ENCODE results near the gene RPS6KC1. TPM values are rescaled to one million over a fixed set of nuclear protein-coding genes. Genes with fewer than 3 reads are reported as not detected.

The RPS6KC1 gene
- total RNA-seq, 1 experiment from 2014 or later = 16.9 TPM

GRCh38 chr1:213057264-213058059 lies 6.4 kb downstream of the RPS6KC1 start:
- no peak overlapping the region for H4K5ac ChIP-seq (ENCODE audit: insufficient read length, low read depth, low read length)
- peaks cover 8% of the 10 kb centered on the region for H3K79me1 ChIP-seq (ENCODE audit: insufficient read depth, low read depth, low read length, poor library complexity, severe bottlenecking)
- no peak overlapping the region for H4K8ac ChIP-seq (replicated peaks; ENCODE audit: insufficient read length, low read depth, low read length)
- TF ChIP-seq, protein P1, sequence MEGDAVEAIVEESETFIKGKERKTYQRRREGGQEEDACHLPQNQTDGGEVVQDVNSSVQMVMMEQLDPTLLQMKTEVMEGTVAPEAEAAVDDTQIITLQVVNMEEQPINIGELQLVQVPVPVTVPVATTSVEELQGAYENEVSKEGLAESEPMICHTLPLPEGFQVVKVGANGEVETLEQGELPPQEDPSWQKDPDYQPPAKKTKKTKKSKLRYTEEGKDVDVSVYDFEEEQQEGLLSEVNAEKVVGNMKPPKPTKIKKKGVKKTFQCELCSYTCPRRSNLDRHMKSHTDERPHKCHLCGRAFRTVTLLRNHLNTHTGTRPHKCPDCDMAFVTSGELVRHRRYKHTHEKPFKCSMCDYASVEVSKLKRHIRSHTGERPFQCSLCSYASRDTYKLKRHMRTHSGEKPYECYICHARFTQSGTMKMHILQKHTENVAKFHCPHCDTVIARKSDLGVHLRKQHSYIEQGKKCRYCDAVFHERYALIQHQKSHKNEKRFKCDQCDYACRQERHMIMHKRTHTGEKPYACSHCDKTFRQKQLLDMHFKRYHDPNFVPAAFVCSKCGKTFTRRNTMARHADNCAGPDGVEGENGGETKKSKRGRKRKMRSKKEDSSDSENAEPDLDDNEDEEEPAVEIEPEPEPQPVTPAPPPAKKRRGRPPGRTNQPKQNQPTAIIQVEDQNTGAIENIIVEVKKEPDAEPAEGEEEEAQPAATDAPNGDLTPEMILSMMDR (conservative IDR thresholded peaks at IDR 0.05) = no peak
- H3K18ac ChIP-seq (ENCODE audit: insufficient read length, low read depth, low read length) = no peak overlapping the region
- Mint-ChIP-seq H3K36me3 (ENCODE audit: insufficient read depth in 1 of 3, low read depth in 3 of 3) (peaks cover 0 to 10% (median 9%) of the 10 kb centered on the region in 3 experiments; a peak in 5 of 7 replicates), H3K4me3 (no peak overlapping the region), H3K27ac (no peak overlapping the region), H3K4me1 (peaks cover 12 to 16% of the 10 kb centered on the region in 2 experiments), H3K27me3 (ENCODE audit: low read depth) (no peaks in the 10 kb centered on the region), H3K9me3 (peaks cover 2 to 3% of the 10 kb centered on the region in 2 experiments; a peak in 1 of 5 replicates)
- H3T11ph ChIP-seq (ENCODE audit: low read length) = no peak overlapping the region
- no peak overlapping the region for H2AFZ ChIP-seq (ENCODE audit: low read length)
- no peak overlapping the region for H2BK5ac ChIP-seq (ENCODE audit: insufficient read length, low read length)
- H3K23me2 ChIP-seq (ENCODE audit: insufficient read length, low read depth, low read length, poor library complexity, severe bottlenecking) = no peaks in the 10 kb centered on the region
- no peak overlapping the region for H3K4me2 ChIP-seq (ENCODE audit: insufficient read depth, insufficient read length, low read length)
- no peak overlapping the region for H2BK120ac ChIP-seq (ENCODE audit: low read depth, low read length, poor library complexity, severe bottlenecking)
- whole genome bisulfite sequencing (ENCODE audit: extremely low coverage, insufficient read length, low lambda C conversion rate) = no CpG with 5 or more reads among the region's 5 CpGs
- no peak overlapping the region for H3K14ac ChIP-seq (ENCODE audit: insufficient read depth, low read length)
- H2BK20ac ChIP-seq (ENCODE audit: low read depth, low read length, poor library complexity, severe bottlenecking) = no peak overlapping the region
- H3K23ac ChIP-seq (ENCODE audit: insufficient read length, low read depth, low read length) = no peak overlapping the region
- H3K79me2 ChIP-seq (ENCODE audit: insufficient read depth, low read length) = peaks cover 2% of the 10 kb centered on the region; the same call in 1 of the 2 replicates
- no peaks in the 10 kb centered on the region for H4K20me1 ChIP-seq (ENCODE audit: control insufficient read depth, insufficient read depth, insufficient read length)
- no peak overlapping the region for H2BK12ac ChIP-seq (ENCODE audit: insufficient read length, low read depth, low read length)
- H3K9me3 ChIP-seq (ENCODE audit: control insufficient read depth, low read depth, low read length) = no peaks in the 10 kb centered on the region
- DNase-seq = no peak
- H2BK15ac ChIP-seq (ENCODE audit: low read depth, low read length) = no peak overlapping the region
- H4K91ac ChIP-seq (ENCODE audit: insufficient read length, low read depth, low read length) = no peak overlapping the region
- no peaks in the 10 kb centered on the region for H3K27me3 ChIP-seq (ENCODE audit: insufficient read depth, low read length)
- H3K27ac ChIP-seq (ENCODE audit: insufficient read length, low read depth, low read length) = no peak overlapping the region
- no peak overlapping the region for H2AK5ac ChIP-seq (ENCODE audit: insufficient read length, low read length)
- H3K4ac ChIP-seq (ENCODE audit: low read depth, low read length) = no peak overlapping the region
- H3K4me1 ChIP-seq (ENCODE audit: insufficient read depth, low read length) = no peaks in the 10 kb centered on the region; the same call in 1 of the 2 replicates
- H3K9ac ChIP-seq (ENCODE audit: extremely low read depth, insufficient read length, low read length) = no peak overlapping the region
- no peak overlapping the region for H3K56ac ChIP-seq (ENCODE audit: insufficient read length, low read depth, low read length)

Measured in H9 (cell line).